ENCODE results near the gene REXO5. TPM values are rescaled to one million over a fixed set of nuclear protein-coding genes. Genes with fewer than 3 reads are reported as not detected.

Gene REXO5
- polyA plus RNA-seq, 4 donors, result 5.5 to 6.7 (median 6.1) TPM

Other genes starting within 250 kb of the REXO5 start
- gene ACSM2B, start 230.2 kb upstream of the REXO5 start, polyA plus RNA-seq (ENCODE audit: insufficient read length in 4 of 4), result 10 to 100 TPM in 3 of 4 donors, 1 to 10 TPM in 1; 2.5 to 60.6 (median 45.6) TPM
- 1 to 10 TPM in 1 of 4 donors, under 1 TPM in 3; 0.11 to 2.1 (median 0.58) TPM for gene ACSM1, start 108.8 kb upstream of the REXO5 start, polyA plus RNA-seq (ENCODE audit: insufficient read length in 4 of 4)
- gene THUMPD1, start 64.7 kb upstream of the REXO5 start, polyA plus RNA-seq (ENCODE audit: insufficient read length in 4 of 4), result 10 to 100 TPM; 64.5 to 81.6 (median 74.2) TPM
- gene ACSM3, start 42.5 kb upstream of the REXO5 start, polyA plus RNA-seq (ENCODE audit: insufficient read length in 4 of 4), result 100 to 1,000 TPM in 2 of 4 donors, 10 to 100 TPM in 2; 25.9 to 107 (median 102) TPM
- gene ERI2, start 55 bp upstream of the REXO5 start, polyA plus RNA-seq (ENCODE audit: insufficient read length in 4 of 4), result 10 to 100 TPM; 18.6 to 41.6 (median 33.4) TPM
- 10 to 100 TPM in 1 of 4 donors, 1 to 10 TPM in 3; 7.2 to 11.5 (median 9.6) TPM for gene DCUN1D3, start 93.8 kb downstream of the REXO5 start, polyA plus RNA-seq (ENCODE audit: insufficient read length in 4 of 4)
- gene LYRM1, start 94.2 kb downstream of the REXO5 start, polyA plus RNA-seq (ENCODE audit: insufficient read length in 4 of 4), result 10 to 100 TPM; 30.6 to 49.0 (median 47.4) TPM